Measurements from ENCODE around the gene TGFB2. TPM values are rescaled to one million over a fixed set of nuclear protein-coding genes. Genes with fewer than 3 reads are reported as not detected.

Gene TGFB2
- total and polyA plus RNA-seq, 2 experiments from 2014 or later, result 0.31 to 1.4 TPM

DNA sequence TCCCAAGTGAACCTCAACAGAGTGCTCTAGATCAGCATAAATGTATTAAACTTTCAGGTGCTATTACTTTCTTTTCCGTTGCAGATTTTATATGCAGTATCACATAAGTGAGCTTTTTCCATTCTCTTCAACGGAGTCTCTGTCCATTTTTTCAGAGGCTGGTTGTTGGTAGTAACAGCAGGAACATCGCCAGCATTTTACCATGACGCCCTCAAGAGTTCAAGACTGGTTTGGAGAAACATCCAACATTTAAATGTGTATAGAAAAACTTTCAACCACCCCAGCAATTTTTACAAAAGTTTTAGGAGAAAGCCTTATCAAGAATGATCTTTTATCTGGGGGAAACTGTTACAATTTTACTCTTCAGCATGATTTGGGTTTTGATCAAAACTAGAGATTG lies 117.0 kb downstream of the TGFB2 start:
- Histone ChIP-seq H3K27me3 (ENCODE audit: insufficient read depth) (no peaks in the 10 kb centered on the region), H3K4me3 (no peak overlapping the region), H3F3A (replicated peaks; ENCODE audit: low read depth) (no peaks in the 10 kb centered on the region), H3K27ac (ENCODE audit: low read depth) (no peak overlapping the region), H4K20me1 (replicated peaks; ENCODE audit: insufficient read depth) (no peaks in the 10 kb centered on the region), H3K4me1 (ENCODE audit: insufficient read depth) (peaks cover 2% of the 10 kb centered on the region), H3K79me2 (replicated peaks; ENCODE audit: insufficient read depth) (no peaks in the 10 kb centered on the region), H3K9me2 (ENCODE audit: insufficient read depth) (no peaks in the 10 kb centered on the region), H3K36me3 (ENCODE audit: insufficient read depth) (no peaks in the 10 kb centered on the region), H2AFZ (no peak overlapping the region), H3K4me2 (no peak overlapping the region)
- Mint-ChIP-seq H3K4me1 (peaks cover 21% of the 10 kb centered on the region), H3K9me3 (no peaks in the 10 kb centered on the region), H3K36me3 (ENCODE audit: low read depth) (no peaks in the 10 kb centered on the region; the same call in 2 of the 3 replicates), H3K27ac (no peak overlapping the region), H3K4me3 (no peak overlapping the region), H3K27me3 (ENCODE audit: insufficient read depth, low read depth, poor library complexity) (no peaks in the 10 kb centered on the region)
- TF ChIP-seq, protein P1, sequence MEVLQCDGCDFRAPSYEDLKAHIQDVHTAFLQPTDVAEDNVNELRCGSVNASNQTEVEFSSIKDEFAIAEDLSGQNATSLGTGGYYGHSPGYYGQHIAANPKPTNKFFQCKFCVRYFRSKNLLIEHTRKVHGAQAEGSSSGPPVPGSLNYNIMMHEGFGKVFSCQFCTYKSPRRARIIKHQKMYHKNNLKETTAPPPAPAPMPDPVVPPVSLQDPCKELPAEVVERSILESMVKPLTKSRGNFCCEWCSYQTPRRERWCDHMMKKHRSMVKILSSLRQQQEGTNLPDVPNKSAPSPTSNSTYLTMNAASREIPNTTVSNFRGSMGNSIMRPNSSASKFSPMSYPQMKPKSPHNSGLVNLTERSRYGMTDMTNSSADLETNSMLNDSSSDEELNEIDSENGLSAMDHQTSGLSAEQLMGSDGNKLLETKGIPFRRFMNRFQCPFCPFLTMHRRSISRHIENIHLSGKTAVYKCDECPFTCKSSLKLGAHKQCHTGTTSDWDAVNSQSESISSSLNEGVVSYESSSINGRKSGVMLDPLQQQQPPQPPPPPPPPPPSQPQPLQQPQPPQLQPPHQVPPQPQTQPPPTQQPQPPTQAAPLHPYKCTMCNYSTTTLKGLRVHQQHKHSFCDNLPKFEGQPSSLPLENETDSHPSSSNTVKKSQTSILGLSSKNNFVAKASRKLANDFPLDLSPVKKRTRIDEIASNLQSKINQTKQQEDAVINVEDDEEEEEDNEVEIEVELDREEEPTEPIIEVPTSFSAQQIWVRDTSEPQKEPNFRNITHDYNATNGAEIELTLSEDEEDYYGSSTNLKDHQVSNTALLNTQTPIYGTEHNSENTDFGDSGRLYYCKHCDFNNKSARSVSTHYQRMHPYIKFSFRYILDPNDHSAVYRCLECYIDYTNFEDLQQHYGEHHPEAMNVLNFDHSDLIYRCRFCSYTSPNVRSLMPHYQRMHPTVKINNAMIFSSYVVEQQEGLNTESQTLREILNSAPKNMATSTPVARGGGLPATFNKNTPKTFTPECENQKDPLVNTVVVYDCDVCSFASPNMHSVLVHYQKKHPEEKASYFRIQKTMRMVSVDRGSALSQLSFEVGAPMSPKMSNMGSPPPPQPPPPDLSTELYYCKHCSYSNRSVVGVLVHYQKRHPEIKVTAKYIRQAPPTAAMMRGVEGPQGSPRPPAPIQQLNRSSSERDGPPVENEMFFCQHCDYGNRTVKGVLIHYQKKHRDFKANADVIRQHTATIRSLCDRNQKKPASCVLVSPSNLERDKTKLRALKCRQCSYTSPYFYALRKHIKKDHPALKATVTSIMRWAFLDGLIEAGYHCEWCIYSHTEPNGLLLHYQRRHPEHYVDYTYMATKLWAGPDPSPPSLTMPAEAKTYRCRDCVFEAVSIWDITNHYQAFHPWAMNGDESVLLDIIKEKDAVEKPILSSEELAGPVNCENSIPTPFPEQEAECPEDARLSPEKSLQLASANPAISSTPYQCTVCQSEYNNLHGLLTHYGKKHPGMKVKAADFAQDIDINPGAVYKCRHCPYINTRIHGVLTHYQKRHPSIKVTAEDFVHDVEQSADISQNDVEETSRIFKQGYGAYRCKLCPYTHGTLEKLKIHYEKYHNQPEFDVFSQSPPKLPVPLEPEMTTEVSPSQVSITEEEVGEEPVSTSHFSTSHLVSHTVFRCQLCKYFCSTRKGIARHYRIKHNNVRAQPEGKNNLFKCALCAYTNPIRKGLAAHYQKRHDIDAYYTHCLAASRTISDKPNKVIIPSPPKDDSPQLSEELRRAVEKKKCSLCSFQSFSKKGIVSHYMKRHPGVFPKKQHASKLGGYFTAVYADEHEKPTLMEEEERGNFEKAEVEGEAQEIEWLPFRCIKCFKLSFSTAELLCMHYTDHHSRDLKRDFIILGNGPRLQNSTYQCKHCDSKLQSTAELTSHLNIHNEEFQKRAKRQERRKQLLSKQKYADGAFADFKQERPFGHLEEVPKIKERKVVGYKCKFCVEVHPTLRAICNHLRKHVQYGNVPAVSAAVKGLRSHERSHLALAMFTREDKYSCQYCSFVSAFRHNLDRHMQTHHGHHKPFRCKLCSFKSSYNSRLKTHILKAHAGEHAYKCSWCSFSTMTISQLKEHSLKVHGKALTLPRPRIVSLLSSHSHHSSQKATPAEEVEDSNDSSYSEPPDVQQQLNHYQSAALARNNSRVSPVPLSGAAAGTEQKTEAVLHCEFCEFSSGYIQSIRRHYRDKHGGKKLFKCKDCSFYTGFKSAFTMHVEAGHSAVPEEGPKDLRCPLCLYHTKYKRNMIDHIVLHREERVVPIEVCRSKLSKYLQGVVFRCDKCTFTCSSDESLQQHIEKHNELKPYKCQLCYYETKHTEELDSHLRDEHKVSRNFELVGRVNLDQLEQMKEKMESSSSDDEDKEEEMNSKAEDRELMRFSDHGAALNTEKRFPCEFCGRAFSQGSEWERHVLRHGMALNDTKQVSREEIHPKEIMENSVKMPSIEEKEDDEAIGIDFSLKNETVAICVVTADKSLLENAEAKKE (CRISPR knock-in tag; IDR thresholded peaks at IDR 0.05), result no peak
- TF ChIP-seq EZH2phosphoT487 (IDR thresholded peaks at IDR 0.05; ENCODE audit: unreplicated experiment), result no peak
- TF ChIP-seq, protein P2, sequence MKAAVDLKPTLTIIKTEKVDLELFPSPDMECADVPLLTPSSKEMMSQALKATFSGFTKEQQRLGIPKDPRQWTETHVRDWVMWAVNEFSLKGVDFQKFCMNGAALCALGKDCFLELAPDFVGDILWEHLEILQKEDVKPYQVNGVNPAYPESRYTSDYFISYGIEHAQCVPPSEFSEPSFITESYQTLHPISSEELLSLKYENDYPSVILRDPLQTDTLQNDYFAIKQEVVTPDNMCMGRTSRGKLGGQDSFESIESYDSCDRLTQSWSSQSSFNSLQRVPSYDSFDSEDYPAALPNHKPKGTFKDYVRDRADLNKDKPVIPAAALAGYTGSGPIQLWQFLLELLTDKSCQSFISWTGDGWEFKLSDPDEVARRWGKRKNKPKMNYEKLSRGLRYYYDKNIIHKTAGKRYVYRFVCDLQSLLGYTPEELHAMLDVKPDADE (IDR thresholded peaks at IDR 0.05), result no peak
- no peak for TF ChIP-seq JUNB (IDR thresholded peaks at IDR 0.05; ENCODE audit: unreplicated experiment)
- TF ChIP-seq, protein P3, sequence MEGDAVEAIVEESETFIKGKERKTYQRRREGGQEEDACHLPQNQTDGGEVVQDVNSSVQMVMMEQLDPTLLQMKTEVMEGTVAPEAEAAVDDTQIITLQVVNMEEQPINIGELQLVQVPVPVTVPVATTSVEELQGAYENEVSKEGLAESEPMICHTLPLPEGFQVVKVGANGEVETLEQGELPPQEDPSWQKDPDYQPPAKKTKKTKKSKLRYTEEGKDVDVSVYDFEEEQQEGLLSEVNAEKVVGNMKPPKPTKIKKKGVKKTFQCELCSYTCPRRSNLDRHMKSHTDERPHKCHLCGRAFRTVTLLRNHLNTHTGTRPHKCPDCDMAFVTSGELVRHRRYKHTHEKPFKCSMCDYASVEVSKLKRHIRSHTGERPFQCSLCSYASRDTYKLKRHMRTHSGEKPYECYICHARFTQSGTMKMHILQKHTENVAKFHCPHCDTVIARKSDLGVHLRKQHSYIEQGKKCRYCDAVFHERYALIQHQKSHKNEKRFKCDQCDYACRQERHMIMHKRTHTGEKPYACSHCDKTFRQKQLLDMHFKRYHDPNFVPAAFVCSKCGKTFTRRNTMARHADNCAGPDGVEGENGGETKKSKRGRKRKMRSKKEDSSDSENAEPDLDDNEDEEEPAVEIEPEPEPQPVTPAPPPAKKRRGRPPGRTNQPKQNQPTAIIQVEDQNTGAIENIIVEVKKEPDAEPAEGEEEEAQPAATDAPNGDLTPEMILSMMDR (conservative IDR thresholded peaks at IDR 0.05; ENCODE audit: low read depth in 2 of 2), result no peak
- TF ChIP-seq POLR2AphosphoS5 (IDR thresholded peaks at IDR 0.05; ENCODE audit: low read depth), result no peak
- TF ChIP-seq, protein P4, sequence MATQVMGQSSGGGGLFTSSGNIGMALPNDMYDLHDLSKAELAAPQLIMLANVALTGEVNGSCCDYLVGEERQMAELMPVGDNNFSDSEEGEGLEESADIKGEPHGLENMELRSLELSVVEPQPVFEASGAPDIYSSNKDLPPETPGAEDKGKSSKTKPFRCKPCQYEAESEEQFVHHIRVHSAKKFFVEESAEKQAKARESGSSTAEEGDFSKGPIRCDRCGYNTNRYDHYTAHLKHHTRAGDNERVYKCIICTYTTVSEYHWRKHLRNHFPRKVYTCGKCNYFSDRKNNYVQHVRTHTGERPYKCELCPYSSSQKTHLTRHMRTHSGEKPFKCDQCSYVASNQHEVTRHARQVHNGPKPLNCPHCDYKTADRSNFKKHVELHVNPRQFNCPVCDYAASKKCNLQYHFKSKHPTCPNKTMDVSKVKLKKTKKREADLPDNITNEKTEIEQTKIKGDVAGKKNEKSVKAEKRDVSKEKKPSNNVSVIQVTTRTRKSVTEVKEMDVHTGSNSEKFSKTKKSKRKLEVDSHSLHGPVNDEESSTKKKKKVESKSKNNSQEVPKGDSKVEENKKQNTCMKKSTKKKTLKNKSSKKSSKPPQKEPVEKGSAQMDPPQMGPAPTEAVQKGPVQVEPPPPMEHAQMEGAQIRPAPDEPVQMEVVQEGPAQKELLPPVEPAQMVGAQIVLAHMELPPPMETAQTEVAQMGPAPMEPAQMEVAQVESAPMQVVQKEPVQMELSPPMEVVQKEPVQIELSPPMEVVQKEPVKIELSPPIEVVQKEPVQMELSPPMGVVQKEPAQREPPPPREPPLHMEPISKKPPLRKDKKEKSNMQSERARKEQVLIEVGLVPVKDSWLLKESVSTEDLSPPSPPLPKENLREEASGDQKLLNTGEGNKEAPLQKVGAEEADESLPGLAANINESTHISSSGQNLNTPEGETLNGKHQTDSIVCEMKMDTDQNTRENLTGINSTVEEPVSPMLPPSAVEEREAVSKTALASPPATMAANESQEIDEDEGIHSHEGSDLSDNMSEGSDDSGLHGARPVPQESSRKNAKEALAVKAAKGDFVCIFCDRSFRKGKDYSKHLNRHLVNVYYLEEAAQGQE (IDR thresholded peaks at IDR 0.05; ENCODE audit: unreplicated experiment), result no peak
- no peak for TF ChIP-seq NANOG (IDR thresholded peaks at IDR 0.05; ENCODE audit: borderline replicate concordance)
- TF ChIP-seq ZNF331 (CRISPR knock-in tag; IDR thresholded peaks at IDR 0.05; ENCODE audit: low read depth), result no peak
- no peak for TF ChIP-seq EZH2 (IDR thresholded peaks at IDR 0.05; ENCODE audit: low read depth, unreplicated experiment)
- TF ChIP-seq CREB1 (CRISPR knock-in tag; IDR thresholded peaks at IDR 0.05; ENCODE audit: low read depth), result no peak
- no peak for TF ChIP-seq STAT1 (IDR thresholded peaks at IDR 0.05; ENCODE audit: unreplicated experiment)
- TF ChIP-seq ZNF114 (CRISPR knock-in tag; IDR thresholded peaks at IDR 0.05), result no peak
- no peak for ATAC-seq
- DNase-seq (ENCODE audit: low spot score), result no peak

All from GM23338 (cell line).